HG03159 (cell line): ENCODE data around the gene COX7A1.
"Not testable (repeated sequence)": the region's sequence is repeated elsewhere in the genome, so short reads cannot be mapped to it uniquely, and the experiment has no call there.

Experiments
- ATAC-seq: cut with Tn5 transposase; IDR thresholded peaks from one replicate; pipeline ENCODE4 v1.9.1; 2021; ENCODE audit warnings: mild to moderate bottlenecking, moderate library complexity; ENCODE audit not compliant: unreplicated experiment

Gene COX7A1

DNA sequence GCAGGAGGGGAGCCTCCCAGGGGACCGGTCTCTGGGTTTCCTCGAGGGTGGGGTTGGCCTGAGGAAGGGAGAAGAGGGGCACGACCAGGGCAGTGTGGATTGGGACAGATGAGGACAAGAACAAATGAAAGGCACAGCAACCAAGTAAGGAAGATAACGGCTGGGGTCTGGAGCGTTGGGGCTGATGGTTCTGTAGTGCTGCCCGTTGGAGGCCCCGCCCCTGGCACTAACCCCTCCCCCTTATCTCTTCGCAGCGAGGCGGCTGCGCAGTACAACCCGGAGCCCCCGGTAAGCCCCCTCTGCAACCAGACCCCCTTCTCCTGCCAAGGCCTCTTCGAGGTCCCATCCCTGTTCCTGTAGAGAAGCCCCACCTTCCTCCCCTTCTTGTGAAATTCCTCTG lies 10.2 kb downstream of the COX7A1 start:
- ATAC-seq: no peak

- ATAC-seq: peak; percentile 48
Observed at GRCh38 chr19:36141039-36141927, 11.0 kb downstream of the COX7A1 start.

GRCh38 chr19:36140304-36141038 lies 11.8 kb downstream of the COX7A1 start:
- ATAC-seq: peak; percentile 21

DNA sequence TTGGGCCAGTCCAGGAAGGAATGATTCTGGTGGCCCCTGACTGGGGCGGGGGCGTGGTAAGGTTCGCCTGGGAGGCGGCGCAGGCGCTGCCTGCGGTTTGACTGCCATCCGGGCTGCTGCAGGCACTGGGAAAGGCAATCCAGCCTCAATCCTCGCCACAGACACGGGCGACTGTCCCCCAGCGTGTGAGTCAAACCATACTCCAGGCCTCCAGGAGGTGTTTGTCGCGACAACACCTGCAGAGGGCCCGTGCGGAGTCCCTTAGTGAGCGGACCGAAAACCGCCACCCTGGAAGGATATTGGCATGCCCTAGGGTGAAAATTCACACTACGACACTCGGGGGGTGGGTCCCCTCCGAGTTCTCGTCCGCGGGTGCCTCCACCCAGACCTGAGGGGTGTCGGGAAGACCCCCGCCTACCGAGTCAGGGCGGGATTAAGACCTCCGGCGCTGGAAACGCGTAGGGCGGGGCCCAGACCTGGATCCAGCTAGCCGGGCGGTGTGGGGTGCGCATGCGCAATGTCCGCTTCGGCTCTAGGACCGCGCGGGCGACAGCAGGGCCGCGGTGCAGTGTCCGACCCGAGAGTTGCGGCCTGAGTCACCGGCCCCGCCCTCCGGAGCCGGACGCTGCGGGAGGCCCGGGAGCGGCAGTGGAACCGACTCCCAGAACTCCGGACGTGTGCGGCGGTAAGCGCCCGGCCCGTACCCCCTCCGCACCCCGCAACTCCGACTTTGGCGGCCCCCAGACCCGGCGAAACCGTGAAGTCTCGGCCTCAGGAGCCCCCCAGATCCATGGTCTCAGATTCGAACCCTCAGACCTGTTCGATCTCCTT lies 12.6 kb downstream of the COX7A1 start, which contains the start of gene CAPNS1:
Gene CAPNS1 (plus strand): TSS at position 594 of the 831 bp plus-strand sequence. CDS start 946 bp downstream, outside the sequence.
- ATAC-seq: peak; percentile 69

DNA sequence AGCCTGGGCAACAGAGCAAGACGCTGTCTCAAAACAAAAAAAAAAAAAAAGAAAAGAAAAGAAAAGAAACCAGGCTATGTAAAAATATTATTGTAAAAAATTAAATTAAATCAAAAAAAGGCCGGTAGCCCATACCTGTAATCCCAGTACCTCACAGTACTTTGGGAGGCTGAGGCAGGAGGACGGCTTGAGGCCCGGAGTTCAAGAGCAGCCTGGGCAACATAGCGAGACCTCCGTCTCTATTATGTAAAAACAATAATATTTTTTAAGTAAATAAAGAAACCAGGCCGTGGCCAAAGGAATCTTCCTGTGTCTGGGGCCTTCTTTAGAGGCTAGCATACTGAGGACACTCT lies 13.2 kb downstream of the COX7A1 start:
- no peak for ATAC-seq

DNA sequence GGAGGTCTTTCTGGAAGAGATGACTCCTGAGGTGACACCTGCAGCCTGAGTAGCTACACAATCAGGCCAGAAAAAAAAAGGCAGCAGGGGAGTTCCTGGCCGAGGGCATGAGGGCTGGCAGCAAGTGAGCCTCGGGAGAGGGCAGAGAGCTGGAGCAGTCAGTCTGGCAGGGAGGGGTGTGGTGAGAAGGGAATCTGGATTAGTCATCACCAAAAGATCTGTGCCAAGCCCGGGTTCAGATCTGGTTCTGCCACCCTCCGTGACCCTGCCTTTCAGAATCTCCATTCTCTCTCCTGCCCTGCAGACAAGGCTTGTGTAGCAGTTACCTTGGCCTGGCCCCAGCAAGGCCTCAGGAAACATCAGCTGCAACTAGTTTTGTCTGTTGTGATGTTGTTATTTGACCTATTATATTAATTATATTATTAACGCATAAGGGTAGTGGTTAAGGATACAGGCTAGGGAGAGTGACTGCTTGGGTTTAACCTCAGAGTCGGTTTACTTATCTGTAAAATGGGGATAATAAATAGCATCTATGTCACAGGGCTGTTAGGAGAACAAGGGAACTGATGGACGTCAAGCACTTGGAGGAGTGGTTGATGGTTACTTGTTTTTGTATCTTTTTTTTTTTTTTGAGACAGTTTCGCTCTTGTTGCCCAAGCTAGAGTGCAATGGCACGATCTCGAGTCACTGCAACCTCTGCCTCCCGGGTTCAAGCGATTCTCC lies 15.1 kb downstream of the COX7A1 start:
- ATAC-seq: no peak

DNA sequence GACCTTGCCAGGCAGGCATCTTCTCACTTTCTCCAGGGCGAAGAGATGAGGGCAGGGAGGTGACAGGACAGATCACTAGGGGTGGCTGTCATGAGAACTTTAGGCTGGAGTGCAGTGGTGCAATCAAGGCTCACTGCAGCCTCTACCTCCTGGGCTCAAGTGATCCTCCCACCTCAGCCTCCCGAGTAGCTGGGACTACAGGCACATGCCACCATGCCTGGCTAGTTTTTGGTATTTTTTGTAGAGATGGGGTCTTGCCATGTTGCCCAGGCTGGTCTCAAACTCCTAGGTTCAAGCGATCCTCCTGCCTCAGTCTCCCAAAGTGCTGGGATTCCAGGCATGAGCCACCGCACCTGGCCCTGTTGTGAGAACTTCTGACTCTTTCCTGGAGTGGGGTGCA lies 17.4 kb downstream of the COX7A1 start:
- ATAC-seq: not testable (repeated sequence)

GRCh38 chr19:36131221-36131620 lies 21.0 kb downstream of the COX7A1 start:
- ATAC-seq: not testable (repeated sequence)

DNA sequence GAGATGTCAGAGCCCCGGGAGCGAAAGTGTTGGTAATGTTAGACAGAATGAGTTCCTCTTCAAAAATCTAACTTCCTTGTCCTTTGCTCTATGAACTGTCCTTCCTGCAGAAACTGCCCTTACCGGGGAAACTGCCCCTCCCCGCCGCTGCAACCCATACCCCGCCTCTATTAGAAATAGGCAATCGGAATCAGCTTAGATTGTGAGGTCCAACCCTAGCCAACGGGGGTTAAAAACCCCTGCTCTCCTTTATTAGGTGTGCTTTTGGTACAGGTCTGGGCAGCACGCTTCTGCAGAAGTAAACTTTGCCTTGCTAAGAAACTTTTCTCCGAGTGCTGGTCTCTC lies 23.9 kb downstream of the COX7A1 start:
- peak; percentile 22 for ATAC-seq

DNA sequence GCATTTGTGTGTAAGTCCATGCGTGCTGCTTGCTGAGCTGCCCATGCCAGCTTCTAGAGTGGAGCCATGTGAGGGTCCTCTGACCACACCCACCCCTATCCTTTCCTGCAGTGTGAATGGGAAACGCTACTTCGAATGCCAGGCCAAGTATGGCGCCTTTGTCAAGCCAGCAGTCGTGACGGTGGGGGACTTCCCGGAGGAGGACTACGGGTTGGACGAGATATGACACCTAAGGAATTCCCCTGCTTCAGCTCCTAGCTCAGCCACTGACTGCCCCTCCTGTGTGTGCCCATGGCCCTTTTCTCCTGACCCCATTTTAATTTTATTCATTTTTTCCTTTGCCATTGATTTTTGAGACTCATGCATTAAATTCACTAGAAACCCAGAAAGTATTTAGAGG lies 26.7 kb downstream of the COX7A1 start:
- ATAC-seq: no peak

DNA sequence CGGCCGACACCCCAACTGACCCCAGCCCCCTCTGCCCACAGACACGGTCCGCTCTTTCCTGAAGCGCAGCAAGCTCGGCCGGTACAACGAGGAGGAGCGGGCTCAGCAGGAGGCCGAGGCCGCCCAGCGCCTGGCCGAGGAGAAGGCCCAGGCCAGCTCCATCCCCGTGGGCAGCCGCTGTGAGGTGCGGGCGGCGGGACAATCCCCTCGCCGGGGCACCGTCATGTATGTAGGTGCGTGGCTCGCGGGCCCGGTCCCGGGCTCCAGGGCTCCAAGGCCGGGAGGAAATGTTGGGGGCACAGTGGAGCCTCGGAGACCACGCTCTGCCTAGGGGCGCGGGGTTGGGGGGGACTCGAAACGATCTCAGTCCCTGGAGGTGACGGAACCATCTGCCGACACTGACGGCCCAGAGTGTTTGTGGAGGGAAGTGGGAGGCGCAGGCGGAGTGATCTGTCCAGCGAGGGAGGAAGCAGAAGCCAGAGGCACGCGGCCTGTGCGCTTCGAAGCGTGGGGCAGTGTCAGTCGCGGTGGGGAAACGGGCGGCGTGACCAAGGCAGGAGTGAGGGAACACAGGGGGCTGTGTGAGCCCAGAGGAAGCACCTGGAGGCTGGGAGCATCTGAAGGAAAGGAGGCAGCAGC lies 30.6 kb downstream of the COX7A1 start:
- ATAC-seq: no peak

GRCh38 chr19:36120984-36121358 lies 31.3 kb downstream of the COX7A1 start:
- ATAC-seq: no peak

DNA sequence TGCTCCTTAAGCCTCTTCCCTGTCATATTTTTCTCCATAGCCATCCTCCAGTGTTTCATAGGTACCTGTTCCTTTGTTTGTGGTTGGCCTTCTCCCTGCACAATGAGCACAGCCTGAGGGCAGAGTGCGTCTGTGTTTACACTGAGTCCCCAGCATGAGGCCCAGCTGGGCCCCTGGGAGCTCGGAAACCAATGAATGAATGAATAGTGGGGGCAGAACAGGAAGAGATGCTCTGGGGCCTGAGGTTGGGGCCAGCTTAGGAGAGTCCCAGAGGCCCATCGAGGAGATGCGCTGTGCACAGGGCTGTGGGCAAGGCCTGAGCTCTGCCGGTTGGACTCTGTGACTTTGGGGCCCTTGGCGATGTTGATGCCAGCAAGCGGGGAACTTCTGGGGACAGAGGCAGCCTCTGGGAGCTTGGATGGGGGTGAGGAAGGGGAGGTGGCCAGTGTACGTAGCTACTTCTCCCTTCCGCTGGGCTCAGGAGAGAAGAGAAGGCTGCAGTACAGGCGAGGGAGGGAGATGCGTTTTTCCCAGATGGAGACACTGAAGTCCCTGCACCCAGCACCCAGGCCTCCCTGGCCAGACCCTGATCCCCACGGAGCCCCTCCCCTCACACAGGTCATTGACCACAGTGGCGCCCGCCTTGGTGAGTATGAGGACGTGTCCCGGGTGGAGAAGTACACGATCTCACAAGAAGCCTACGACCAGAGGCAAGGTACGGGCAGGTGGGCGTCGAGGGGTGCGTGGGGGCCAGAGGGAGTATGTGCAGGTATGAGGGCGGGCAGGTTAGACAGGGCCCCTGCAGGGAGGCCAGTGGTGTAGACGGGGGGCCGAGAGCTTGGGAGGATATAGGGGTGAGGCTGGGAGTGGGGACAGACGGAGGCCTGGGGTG lies 31.9 kb downstream of the COX7A1 start:
- ATAC-seq: no peak

DNA sequence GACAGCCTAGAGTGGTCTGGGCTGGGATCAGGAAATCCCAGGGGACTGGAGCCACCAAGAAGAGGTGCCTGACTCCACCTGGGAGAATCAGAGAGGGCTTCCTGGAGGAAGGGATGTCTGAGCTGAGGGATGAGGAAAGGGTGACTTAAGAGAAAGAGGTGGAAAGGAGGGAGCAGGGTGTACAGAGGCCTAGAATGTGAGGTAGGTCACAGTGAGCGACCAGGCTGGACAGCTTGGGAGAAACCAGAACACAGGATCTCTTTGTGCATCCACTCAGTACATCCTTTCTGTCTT lies 36.0 kb downstream of the COX7A1 start:
- no peak for ATAC-seq

DNA sequence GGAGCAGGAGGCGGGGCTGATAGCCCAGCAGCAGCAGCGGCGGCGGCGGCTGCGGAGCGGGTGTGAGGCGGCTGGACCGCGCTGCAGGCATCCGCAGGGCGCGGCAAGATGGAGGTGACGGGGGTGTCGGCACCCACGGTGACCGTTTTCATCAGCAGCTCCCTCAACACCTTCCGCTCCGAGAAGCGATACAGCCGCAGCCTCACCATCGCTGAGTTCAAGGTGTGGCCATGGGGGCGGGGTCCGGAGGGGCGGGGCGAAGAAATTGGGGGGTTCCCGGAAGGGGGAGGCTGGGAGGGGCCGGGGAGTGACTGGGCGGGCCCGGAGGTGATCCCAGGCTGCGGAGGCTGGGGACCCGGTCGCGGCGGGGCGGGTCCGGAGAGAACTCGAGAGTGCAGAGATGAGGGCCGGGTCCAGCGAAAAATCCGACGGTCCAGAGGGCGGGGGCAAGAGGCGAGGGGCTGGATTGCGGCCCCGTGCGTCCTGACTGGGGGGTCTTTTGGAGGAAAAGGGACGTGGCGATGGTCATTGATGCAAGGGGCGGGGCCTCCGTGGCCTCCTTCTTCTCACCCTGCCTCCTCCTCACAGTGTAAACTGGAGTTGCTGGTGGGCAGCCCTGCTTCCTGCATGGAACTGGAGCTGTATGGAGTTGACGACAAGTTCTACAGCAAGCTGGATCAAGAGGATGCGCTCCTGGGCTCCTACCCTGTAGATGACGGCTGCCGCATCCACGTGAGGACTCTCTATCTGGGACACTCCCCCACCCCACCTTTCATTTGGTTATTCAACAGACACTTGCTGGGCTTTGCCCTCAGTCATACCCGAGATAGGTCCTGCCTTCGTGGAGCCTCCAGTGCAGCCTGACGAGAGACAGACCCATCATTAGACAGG lies 36.5 kb downstream of the COX7A1 start, which contains the start of gene TBCB:
Gene TBCB (plus strand): TSS at position 16 of the 891 bp plus-strand sequence. CDS start 93 bp downstream, at position 109.
- peak; percentile 2 for ATAC-seq

GRCh38 chr19:36114721-36115452 lies 37.4 kb downstream of the COX7A1 start, which contains the start of gene POLR2I:
TSS of gene POLR2I (minus strand) at chr19:36114875. CDS start at chr19:36114856, 19 bp downstream.
- ATAC-seq: peak; percentile 68
